HEK293 (cell line): Measurements from ENCODE around the gene TRMU.

ENCODE experiments used
- CTCF ChIA-PET: fragments of 350-600 bp; formaldehyde crosslinking; extraction: SDS; loops from one replicate; lab custom pipeline; 2021; ENCODE audit warnings: antibody characterized with exemption; lab: Yijun Ruan, JAX
- POLR2A ChIA-PET: fragments of 300-600 bp; formaldehyde crosslinking; extraction: SDS; loops from one replicate; lab custom pipeline; 2020; ENCODE audit warnings: antibody characterized with exemption, inconsistent platforms; lab: Yijun Ruan, JAX
- H3K27ac ChIP-seq: fragments of 200-500 bp; sonication (Bioruptor generic); 2 replicates; pipeline ENCODE4 v1.5.1; 2014; ENCODE audit warnings: low read depth, low read length, control low read depth, inconsistent platforms; ENCODE audit errors: extremely low read depth
- H3K36me3 ChIP-seq, 2 experiments: fragments of 200-500 bp in 1 of 2; sonication (Bioruptor generic) in 1 of 2; 1 replicate in 1 of 2; 2 replicates in 1 of 2; pipeline ENCODE4 v1.5.1; 2014 to 2017; ENCODE audit warnings: inconsistent platforms in 2 of 2, low read length in 2 of 2; ENCODE audit not compliant: control insufficient read depth in 2 of 2, insufficient read depth in 1 of 2
- H3K4me1 ChIP-seq: fragments of 200-500 bp; sonication (Bioruptor generic); 2 replicates; pipeline ENCODE4 v1.5.1; 2014; ENCODE audit warnings: mild to moderate bottlenecking, low read length, inconsistent platforms; ENCODE audit not compliant: control insufficient read depth, insufficient read depth
- H3K4me3 ChIP-seq: 2 replicates; pipeline ENCODE4 v1.5.1; 2011; ENCODE audit warnings: low read depth, mild to moderate bottlenecking, control low read depth, low read length, moderate library complexity
- H3K9me3 ChIP-seq: fragments of 200-500 bp; sonication (Bioruptor generic); 2 replicates; pipeline ENCODE4 v1.5.1; 2014; ENCODE audit warnings: low read depth, low read length, inconsistent platforms; ENCODE audit not compliant: control insufficient read depth, insufficient read depth
- SETDB1 ChIP-seq: IDR thresholded peaks from one replicate; pipeline ENCODE4 v1.6.1; 2017; ENCODE audit warnings: mild to moderate bottlenecking, low read length, moderate library complexity, mixed read lengths; ENCODE audit not compliant: insufficient read length
- TCF7L2 ChIP-seq: IDR thresholded peaks from 2 replicates; pipeline ENCODE4 v1.6.1; 2011; ENCODE audit warnings: low read depth, mild to moderate bottlenecking, inconsistent platforms, low read length, moderate library complexity, borderline replicate concordance
- YY1 ChIP-seq: fragments of 450-650 bp; formaldehyde crosslinking; IDR thresholded peaks from 2 replicates; pipeline ENCODE4 v1.5.1; 2018; ENCODE audit warnings: missing biosample characterization, missing genetic modification characterization
- ZBTB1 ChIP-seq: fragments of 450-650 bp; formaldehyde crosslinking; IDR thresholded peaks from 2 replicates; pipeline ENCODE4 v1.5.1; 2016; ENCODE audit warnings: missing biosample characterization, missing genetic modification characterization
- ZBTB7A ChIP-seq: fragments of 450-650 bp; formaldehyde crosslinking; IDR thresholded peaks from 2 replicates; pipeline ENCODE4 v1.5.1; 2016; ENCODE audit warnings: low read depth, missing biosample characterization, missing genetic modification characterization
- ZEB2 ChIP-seq: fragments of 450-650 bp; formaldehyde crosslinking; IDR thresholded peaks from 2 replicates; pipeline ENCODE4 v1.5.1; 2016; ENCODE audit warnings: missing biosample characterization, missing genetic modification characterization
- ZFP41 ChIP-seq: fragments of 450-650 bp; formaldehyde crosslinking; IDR thresholded peaks from 2 replicates; pipeline ENCODE4 v1.5.1; 2016; ENCODE audit warnings: missing biosample characterization, missing genetic modification characterization, borderline replicate concordance
- ZFP69B ChIP-seq: fragments of 450-650 bp; formaldehyde crosslinking; IDR thresholded peaks from 2 replicates; pipeline ENCODE4 v1.5.1; 2016; ENCODE audit warnings: missing biosample characterization, missing genetic modification characterization
- ZNF132 ChIP-seq: fragments of 450-650 bp; formaldehyde crosslinking; IDR thresholded peaks from 2 replicates; pipeline ENCODE4 v1.5.1; 2017; ENCODE audit warnings: missing biosample characterization, missing genetic modification characterization, borderline replicate concordance
- ZNF138 ChIP-seq: fragments of 450-650 bp; formaldehyde crosslinking; IDR thresholded peaks from 2 replicates; pipeline ENCODE4 v1.5.1; 2016; ENCODE audit warnings: missing biosample characterization, missing genetic modification characterization, borderline replicate concordance
- ZNF211 ChIP-seq: fragments of 450-650 bp; formaldehyde crosslinking; IDR thresholded peaks from 2 replicates; pipeline ENCODE4 v1.5.1; 2016; ENCODE audit warnings: low read depth, missing biosample characterization, missing genetic modification characterization
- ZNF394 ChIP-seq: fragments of 450-650 bp; formaldehyde crosslinking; IDR thresholded peaks from 2 replicates; pipeline ENCODE4 v1.5.1; 2016; ENCODE audit warnings: missing biosample characterization, missing genetic modification characterization, mild to moderate bottlenecking, moderate library complexity, borderline replicate concordance
- ZNF548 ChIP-seq: fragments of 450-650 bp; formaldehyde crosslinking; IDR thresholded peaks from 2 replicates; pipeline ENCODE4 v1.5.1; 2016; ENCODE audit warnings: missing biosample characterization, missing genetic modification characterization
- ZNF610 ChIP-seq: fragments of 450-650 bp; formaldehyde crosslinking; IDR thresholded peaks from 2 replicates; pipeline ENCODE4 v1.5.1; 2016; ENCODE audit warnings: missing biosample characterization, missing genetic modification characterization, borderline replicate concordance
- ZNF677 ChIP-seq: fragments of 450-650 bp; IDR thresholded peaks from 2 replicates; pipeline ENCODE4 v1.5.0; 2018; ENCODE audit warnings: missing biosample characterization, mild to moderate bottlenecking, missing genetic modification characterization, moderate library complexity
- TF ChIP-seq, protein P1 (sequence below): IDR thresholded peaks from 2 replicates; pipeline ENCODE4 v1.6.1; 2011; ENCODE audit warnings: mild to moderate bottlenecking, low read depth, low read length, borderline replicate concordance
- TF ChIP-seq, protein P2 (sequence below): fragments of 450-650 bp; formaldehyde crosslinking; IDR thresholded peaks from 2 replicates; pipeline ENCODE4 v1.5.1; 2017; ENCODE audit warnings: missing biosample characterization, missing genetic modification characterization
- TF ChIP-seq, protein P3 (sequence below): fragments of 450-650 bp; formaldehyde crosslinking; IDR thresholded peaks from 2 replicates; pipeline ENCODE4 v1.5.1; 2016; ENCODE audit warnings: missing biosample characterization, missing genetic modification characterization
- TF ChIP-seq, protein P4 (sequence below): fragments of 450-650 bp; formaldehyde crosslinking; optimal IDR thresholded peaks from 2 replicates; pipeline ENCODE3; 2016; ENCODE audit warnings: missing biosample characterization, mild to moderate bottlenecking, missing genetic modification characterization
- TF ChIP-seq, protein P5 (sequence below): fragments of 450-650 bp; formaldehyde crosslinking; IDR thresholded peaks from 2 replicates; pipeline ENCODE4 v1.5.1; 2016; ENCODE audit warnings: missing biosample characterization, missing genetic modification characterization

The TRMU gene

DNA sequence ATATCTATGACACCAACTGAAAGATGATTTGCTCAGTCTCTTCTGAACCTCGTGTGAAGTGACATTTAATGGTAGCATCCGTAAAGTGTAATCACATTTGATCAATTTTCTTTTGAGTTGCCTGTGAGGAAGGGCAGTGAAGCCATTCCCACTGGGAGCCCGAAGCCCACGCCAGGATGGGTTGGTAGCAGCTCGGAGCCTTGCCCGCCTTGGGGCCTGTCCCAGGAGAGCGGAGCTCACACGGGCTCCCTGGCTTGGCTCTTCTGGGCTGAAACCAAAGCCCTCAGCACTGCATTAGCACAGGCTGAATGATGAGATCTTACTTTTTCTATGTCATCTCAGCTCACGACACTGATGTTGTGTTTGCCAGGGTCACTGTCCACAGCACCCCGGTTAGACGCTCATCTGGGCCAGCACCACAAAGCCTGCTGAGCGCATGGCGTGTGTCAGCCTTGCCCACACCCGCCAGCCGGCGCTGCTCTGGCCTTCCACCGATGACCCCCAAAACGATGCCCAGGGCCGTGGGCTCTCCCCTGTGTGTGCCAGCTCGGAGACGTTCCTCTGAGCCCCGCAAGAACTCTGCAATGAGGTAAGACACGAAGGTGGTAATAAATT lies 9.3 kb upstream of the TRMU start:
- TF ChIP-seq ZBTB7A (tag by site-specific recombination) (no peak), ZEB2 (no peak), ZBTB1 (tag by site-specific recombination) (no peak)
- TF ChIP-seq, protein P1, sequence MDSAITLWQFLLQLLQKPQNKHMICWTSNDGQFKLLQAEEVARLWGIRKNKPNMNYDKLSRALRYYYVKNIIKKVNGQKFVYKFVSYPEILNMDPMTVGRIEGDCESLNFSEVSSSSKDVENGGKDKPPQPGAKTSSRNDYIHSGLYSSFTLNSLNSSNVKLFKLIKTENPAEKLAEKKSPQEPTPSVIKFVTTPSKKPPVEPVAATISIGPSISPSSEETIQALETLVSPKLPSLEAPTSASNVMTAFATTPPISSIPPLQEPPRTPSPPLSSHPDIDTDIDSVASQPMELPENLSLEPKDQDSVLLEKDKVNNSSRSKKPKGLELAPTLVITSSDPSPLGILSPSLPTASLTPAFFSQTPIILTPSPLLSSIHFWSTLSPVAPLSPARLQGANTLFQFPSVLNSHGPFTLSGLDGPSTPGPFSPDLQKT: no peak
- TF ChIP-seq, all 188 proteins: peak for 0
- H3K9me3 ChIP-seq: no peaks in the 10 kb centered on the region
- peaks cover 71 to 96% of the 10 kb centered on the region in 2 experiments for H3K36me3 ChIP-seq
- ChIA-PET CTCF (interaction anchor here (1.3 kb wide), 1 partner anchor 11 kb away, joined by 3 read pairs; no protein-coding TSS in a partner anchor), POLR2A (interaction anchor here (0.7 to 1.4 kb wide), 2 partner anchors 9 to 198 kb away, joined by 3 read pairs; partner anchors contain the start of gene TRMU)
- no peak overlapping the region for H3K4me3 ChIP-seq
- no peaks in the 10 kb centered on the region for H3K4me1 ChIP-seq
- H3K27ac ChIP-seq: no peak overlapping the region

DNA sequence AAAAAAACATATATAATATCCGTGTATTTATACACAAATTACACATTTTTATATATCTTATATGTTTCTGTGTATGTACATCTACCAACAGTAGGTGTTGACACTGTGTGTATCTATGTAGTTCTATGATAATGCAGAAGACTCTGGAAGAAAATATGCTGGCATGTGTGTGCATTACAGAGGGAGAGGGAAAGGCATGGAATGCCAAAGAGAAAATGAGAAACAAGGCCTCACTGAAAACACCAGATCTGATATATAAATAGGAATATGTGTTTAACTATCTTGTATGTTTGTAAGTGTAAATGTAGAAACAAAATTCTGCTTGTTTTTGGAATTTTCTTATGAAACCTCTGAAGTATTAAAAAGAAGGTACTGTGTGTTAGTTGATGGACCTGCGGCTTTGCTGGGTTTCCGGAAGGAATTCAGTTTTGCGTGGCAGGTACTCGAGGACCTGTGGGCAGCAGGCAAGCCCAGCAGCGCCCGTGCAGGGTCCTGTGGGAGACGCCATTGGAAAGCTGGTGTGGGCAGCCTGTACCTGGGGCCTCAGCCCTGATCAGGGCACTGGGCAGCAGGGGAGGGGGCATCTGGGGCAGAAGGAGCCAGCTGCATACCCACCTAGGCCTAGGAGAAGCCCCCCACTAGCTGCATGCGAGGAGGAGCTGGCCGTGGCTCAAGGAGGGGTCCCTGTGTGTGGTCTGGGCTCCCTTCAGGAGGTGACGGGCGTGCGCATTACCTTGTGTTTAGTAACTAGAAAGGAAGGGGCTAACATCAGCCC lies 7.6 kb upstream of the TRMU start:
- Histone ChIP-seq H3K4me1 (no peaks in the 10 kb centered on the region), H3K27ac (no peak overlapping the region), H3K4me3 (no peak overlapping the region), H3K36me3 (peaks cover 69 to 100% of the 10 kb centered on the region in 2 experiments), H3K9me3 (no peaks in the 10 kb centered on the region)
- TF ChIP-seq TCF7L2 (no peak), ZFP69B (tag by site-specific recombination) (no peak), ZNF394 (tag by site-specific recombination) (no peak), ZFP41 (tag by site-specific recombination) (no peak), YY1 (tag by site-specific recombination) (no peak), ZNF132 (tag by site-specific recombination) (no peak), ZNF211 (tag by site-specific recombination) (no peak)
- TF ChIP-seq, protein P2, sequence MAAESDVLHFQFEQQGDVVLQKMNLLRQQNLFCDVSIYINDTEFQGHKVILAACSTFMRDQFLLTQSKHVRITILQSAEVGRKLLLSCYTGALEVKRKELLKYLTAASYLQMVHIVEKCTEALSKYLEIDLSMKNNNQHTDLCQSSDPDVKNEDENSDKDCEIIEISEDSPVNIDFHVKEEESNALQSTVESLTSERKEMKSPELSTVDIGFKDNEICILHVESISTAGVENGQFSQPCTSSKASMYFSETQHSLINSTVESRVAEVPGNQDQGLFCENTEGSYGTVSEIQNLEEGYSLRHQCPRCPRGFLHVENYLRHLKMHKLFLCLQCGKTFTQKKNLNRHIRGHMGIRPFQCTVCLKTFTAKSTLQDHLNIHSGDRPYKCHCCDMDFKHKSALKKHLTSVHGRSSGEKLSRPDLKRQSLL (tag by site-specific recombination): no peak
- TF ChIP-seq, protein P3, sequence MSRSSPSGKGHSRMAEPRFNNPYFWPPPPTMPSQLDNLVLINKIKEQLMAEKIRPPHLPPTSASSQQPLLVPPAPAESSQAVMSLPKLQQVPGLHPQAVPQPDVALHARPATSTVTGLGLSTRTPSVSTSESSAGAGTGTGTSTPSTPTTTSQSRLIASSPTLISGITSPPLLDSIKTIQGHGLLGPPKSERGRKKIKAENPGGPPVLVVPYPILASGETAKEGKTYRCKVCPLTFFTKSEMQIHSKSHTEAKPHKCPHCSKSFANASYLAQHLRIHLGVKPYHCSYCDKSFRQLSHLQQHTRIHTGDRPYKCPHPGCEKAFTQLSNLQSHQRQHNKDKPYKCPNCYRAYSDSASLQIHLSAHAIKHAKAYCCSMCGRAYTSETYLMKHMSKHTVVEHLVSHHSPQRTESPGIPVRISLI: no peak
- TF ChIP-seq, protein P4, sequence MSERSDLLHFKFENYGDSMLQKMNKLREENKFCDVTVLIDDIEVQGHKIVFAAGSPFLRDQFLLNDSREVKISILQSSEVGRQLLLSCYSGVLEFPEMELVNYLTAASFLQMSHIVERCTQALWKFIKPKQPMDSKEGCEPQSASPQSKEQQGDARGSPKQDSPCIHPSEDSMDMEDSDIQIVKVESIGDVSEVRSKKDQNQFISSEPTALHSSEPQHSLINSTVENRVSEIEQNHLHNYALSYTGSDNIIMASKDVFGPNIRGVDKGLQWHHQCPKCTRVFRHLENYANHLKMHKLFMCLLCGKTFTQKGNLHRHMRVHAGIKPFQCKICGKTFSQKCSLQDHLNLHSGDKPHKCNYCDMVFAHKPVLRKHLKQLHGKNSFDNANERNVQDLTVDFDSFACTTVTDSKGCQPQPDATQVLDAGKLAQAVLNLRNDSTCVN (tag by site-specific recombination): no peak
- CTCF ChIA-PET: no interaction called here
- POLR2A ChIA-PET: no interaction called here

DNA sequence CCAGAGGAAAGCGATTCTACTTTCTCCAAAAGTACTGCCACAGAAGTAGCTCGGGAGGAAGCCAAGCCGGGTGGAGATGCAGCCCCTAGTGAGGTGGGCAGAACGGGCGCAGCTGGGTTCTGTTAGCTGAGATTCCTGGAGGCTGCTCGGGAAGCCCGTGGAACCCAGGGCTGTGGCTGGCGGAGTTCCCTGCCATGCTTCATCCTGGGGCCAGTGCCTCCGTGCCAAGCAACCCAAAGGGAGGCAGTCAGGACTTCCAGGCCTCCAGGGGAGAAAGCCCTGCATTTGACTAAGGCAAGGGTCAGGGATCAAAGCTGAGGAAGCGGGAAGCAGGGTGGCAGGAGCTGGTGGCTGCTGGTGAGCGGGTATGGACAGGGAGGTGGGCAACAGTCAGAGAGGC lies 6.7 kb upstream of the TRMU start:
- TF ChIP-seq ZNF610 (tag by site-specific recombination) (no peak), SETDB1 (no peak), ZBTB1 (tag by site-specific recombination) (no peak), ZNF548 (tag by site-specific recombination) (no peak), ZNF138 (tag by site-specific recombination) (no peak), ZNF677 (tag by site-specific recombination) (no peak)
- TF ChIP-seq, protein P5, sequence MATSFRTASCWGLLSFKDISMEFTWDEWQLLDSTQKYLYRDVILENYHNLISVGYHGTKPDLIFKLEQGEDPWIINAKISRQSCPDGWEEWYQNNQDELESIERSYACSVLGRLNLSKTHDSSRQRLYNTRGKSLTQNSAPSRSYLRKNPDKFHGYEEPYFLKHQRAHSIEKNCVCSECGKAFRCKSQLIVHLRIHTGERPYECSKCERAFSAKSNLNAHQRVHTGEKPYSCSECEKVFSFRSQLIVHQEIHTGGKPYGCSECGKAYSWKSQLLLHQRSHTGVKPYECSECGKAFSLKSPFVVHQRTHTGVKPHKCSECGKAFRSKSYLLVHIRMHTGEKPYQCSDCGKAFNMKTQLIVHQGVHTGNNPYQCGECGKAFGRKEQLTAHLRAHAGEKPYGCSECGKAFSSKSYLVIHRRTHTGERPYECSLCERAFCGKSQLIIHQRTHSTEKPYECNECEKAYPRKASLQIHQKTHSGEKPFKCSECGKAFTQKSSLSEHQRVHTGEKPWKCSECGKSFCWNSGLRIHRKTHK: no peak
- ChIA-PET POLR2A (no interaction called here), CTCF (interaction anchor here (1.6 kb wide), 1 partner anchor 213 kb away, joined by 5 read pairs; no protein-coding TSS in a partner anchor)
- peaks cover 72 to 99% of the 10 kb centered on the region in 2 experiments for H3K36me3 ChIP-seq
- H3K4me3 ChIP-seq: no peak overlapping the region
- no peak overlapping the region for H3K27ac ChIP-seq
- no peaks in the 10 kb centered on the region for H3K4me1 ChIP-seq
- H3K9me3 ChIP-seq: no peaks in the 10 kb centered on the region
